GM21825 (cell line): ENCODE data around the gene CNGA3.

Source experiments
- ATAC-seq: cut with Tn5 transposase; IDR thresholded peaks from one replicate; pipeline ENCODE4 v1.9.1; 2021; ENCODE audit warnings: mild to moderate bottlenecking, moderate library complexity; ENCODE audit not compliant: unreplicated experiment

Gene CNGA3

DNA sequence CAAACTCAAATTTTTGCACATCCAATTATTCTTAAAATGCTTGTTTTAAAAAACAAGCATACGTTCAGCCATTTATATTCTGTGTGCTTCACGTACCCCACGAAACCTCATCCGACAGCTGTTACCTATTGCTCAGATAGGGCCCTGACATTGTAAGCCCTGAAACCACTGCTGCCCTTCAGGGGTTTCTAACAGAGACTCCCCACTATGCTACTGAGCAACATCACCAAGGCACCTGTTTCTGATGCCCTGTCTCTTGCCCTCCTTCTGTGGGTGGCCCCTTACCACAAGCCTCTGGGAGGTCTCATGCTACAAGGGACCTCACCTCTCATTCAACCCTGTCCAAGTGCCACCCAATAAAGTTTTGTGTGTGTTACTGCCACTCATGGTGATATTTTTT, 18.5 kb upstream of the CNGA3 start:
- ATAC-seq, result no peak

DNA sequence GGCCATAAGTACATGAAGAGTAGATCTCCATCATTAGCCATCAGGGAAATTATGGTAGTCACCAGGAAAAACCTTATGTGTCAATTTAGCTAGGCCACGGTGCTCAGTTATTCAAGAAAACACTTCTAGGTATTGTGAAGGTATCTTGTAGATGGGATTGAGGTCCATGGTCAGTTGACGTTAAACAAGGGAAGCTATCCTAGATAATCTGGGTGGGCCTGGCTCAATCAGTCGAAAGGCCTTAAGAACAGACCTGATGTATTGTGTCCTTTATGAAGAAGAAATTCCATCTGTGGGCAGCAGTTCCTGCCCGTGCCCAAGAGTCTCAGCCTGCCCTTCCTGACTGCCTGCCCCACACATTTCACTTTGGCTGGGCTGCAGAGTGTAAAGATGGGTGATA, 16.7 kb upstream of the CNGA3 start:
- no peak for ATAC-seq

DNA sequence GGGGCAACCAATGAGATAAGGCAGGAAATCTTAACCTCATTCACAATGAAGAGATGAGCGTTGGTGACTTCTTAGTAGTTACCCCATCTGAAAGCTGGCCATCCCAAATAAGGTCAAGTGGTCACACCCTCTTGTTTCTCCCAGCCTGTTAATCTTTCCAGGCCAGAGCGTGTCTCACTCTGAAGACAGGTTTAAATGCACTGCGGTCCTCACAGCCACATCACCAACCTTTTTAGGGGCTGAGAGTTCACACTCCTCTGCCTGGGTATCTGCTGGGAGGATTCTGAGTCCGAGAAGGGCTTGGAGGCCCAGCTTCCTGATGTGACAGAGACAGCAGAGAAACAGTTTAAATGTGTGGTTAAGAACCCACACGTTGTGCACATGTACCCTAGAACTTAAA, 13.3 kb upstream of the CNGA3 start:
- ATAC-seq, result no peak

DNA sequence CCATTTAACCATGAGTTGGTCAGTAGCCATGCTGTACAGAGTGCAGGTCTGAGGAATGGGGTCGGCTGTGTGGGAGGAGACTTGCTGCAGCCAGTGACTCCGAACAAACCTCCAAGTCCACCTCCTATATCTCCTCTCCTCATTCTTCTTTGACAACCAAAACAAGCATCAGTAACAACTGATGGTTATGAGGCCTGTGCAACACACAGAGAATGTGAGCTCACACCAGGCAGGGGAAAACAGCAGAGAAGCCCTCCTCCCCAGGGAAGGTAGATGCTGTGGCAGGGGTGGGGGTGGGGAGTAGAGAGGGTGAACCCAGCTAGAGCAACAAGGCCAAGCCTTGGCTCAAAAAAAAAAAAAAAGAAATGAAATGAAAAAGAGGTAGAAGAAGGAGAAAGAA, 12.3 kb upstream of the CNGA3 start:
- no peak for ATAC-seq

DNA sequence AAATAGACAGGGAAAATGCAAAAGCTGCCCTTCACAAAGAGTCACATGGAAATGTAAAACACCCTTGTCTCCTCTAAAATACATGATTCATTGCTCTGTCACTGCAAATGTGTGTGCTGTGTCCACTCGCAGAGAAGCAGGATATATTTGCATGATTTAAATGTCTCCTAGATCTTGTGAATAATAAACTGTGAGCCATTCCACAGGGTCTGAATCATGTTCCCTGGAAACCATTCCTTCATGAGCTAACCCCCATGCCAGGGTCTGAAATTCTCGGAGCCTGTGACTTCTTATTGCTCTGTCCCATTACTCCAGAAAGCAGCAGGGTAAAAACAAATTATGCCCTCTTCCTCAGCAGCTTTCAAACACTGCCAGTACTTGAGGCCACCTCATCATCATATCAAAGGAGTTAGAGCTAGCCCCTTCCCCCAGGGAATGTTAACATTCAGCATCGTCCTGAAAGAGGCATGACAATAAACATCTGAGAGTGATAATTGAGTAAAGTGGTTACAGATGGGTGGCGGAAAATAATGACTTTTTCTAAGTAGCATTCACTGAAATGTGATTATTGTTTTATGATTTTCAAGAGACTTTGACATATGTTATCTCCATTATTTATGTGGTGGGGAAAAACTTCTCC, 11.7 kb upstream of the CNGA3 start:
- no peak for ATAC-seq

DNA sequence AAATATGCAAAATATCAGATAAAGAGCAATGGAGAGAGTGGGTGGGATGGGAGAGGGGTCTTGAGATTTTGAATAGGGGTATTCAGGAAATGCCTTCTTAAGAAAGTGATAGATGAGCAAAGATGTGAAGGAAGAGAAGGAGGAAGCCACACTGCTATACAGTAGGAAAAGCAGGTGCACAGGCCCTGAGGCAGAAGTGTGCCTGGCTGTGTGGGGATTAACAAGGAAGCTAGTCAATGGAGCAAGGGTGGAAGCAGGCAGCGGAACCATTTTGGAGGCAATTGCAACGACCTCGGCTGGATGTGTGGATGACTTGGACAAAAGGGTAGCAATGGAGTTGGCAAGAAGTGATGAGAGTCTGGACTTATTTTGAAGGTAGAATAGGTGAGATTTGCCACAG, 11.0 kb upstream of the CNGA3 start:
- ATAC-seq, result no peak

DNA sequence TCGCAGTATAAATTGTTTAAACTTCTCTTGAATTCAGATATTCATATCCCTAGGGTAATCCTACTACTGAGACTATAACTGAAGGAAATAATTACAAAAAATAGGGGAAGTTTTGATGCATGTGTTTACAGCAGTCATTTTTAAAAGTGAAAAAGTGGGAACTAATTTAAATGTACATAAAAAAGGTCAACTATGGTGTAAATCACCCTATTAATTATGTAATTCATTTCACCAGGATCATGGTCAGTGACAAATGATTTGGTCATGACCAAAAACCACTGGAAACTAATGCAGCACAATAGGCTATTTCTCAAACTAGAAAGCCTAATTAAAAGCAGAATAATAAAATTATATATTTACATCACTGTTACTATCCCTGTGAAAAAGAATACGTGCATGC, 5.0 kb upstream of the CNGA3 start:
- no peak for ATAC-seq

DNA sequence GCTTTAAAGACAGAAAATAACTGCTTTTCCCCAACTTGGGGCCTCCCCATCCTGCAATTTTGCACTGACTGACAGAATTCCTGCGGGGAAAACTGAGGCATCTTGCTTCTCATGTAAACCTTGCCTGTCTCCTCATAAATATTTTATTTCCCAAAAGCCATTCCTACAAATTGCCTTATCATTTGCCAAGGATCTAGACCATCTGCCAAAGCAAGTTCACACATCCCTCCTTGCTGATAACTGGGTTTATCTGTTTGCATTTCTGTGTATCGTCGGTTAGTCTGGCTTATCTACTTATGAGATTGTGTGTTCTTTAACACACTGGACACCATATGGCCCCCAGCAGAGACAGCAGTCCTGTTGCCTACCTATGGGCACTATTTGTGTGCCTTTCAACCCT, 3.0 kb upstream of the CNGA3 start:
- ATAC-seq, result no peak

- ATAC-seq, result no peak
Measured at GRCh38 chr2:98347298-98348065, 1.2 kb downstream of the CNGA3 start.

GRCh38 chr2:98348066-98348561, 1.9 kb downstream of the CNGA3 start:
- no peak for ATAC-seq

DNA sequence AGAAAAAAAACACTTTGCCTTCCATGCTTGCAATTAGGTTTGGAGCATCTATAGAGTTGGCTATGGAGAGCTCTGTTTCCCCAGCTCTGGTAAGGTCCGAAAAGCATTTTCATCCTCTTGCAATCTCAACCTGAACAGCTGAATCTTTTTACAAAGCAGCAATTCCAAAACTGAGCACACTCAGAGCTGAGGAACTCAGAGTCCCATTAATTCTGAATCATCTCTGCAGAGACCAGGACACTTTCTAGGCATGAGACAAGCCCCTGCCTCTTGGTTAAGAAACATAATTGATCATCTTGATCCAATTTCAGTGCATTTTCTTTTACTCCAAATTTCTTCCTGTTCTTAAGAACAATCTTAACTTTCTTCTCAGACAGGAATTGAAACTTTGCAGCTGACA, 4.2 kb downstream of the CNGA3 start:
- ATAC-seq, result no peak

DNA sequence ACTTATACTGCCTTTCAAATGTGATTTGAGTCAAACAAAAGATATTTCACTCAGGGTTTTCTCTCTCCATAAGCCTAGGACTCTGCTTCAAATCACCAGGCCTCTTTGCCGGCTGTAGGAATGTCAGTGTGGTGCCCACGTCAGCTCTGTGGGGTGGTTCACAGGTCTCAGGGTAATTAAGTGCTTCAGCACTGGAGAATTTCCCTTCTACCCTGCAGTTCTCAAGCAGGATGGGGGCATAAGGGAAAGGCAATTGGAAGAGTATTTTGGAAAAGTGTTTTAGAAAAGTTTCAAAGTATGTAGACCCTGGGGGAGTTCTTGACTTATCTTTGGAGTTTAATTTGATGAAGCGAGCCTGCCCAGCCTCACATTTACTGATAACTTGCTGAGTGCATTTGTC, 9.6 kb downstream of the CNGA3 start:
- no peak for ATAC-seq

GRCh38 chr2:98356729-98357128, 10.5 kb downstream of the CNGA3 start:
- no peak for ATAC-seq

GRCh38 chr2:98357849-98358248, 11.6 kb downstream of the CNGA3 start:
- ATAC-seq, result no peak

GRCh38 chr2:98359986-98360385, 13.7 kb downstream of the CNGA3 start:
- no peak for ATAC-seq

DNA sequence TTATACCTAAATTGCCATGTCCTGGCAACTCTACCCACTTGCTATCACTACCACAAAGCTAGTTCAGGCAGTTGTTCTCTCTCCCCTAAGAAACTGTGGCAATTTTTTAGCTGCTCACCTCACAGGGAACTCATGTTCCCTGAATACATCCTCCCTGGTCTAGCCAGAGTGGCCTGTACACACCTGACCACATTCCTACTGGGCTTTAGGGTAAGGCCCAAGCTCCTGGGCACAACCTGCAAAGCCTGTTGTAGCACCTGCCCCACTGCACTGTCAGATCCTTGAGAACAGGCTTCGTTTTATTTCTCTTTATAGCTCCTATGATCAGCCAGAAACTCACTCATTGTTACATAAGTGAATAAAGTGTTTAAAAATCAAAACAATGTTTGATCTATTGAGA, 21.5 kb downstream of the CNGA3 start:
- ATAC-seq, result no peak

DNA sequence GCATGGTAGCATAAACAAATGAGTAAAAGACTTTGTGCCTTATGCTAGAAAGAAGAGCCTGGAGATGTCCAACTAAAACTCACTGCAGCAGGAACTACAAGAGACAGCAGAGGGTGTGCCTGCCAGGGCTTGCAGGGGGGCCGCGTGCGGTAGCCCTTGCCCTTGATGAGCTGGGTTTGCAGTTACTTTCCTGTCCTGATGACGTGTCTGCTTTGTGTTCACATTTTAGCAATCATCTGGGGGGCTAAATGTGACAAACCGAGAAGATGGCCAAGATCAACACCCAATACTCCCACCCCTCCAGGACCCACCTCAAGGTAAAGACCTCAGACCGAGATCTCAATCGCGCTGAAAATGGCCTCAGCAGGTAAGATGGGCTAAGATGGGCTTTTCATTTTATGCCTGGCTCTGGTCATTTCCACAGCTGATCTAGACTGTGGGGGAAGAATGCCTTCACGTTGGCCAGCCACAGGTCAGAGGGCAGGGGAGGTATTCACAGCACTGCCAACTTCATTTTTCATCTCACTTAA, 23.5 kb downstream of the CNGA3 start:
- no peak for ATAC-seq

DNA sequence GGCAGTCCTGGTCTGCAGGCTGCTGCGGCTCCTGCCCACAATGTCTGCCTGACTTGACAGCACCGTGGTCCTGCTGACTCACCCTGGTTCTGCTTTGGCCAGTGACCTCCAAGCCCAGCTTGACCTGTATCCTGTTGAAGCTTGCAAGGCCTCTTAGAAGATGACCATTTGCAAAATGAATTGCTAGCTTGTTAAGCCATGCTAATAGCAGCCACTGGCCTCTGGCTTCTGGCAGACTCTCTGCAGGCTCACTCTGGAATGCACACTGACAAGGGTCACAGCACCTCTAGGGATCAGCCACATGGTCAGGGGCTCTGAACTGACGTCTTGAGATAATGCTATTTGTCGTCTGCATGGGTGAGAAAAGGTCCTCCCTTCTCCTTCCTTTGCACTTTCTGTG, 25.9 kb downstream of the CNGA3 start:
- no peak for ATAC-seq

DNA sequence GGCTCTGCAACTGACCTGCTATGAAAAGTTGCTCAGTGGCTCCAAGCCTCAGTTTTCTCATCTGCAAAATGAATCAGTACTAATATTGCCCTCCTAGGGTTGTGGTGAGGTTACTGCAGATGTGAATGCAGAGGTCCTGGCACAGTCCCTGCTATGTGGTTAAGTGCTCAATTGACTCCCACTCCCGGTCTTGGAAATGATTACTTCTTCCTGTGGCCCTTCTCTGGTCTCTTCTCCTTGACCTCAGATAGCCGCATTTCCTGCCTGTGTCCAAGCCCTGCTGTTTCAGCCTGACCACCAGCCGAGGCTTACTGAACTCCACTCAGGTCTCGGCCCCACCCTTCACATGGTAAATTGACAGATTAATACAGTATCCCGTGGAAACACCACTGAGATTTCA, 26.3 kb downstream of the CNGA3 start:
- no peak for ATAC-seq

GRCh38 chr2:98374286-98374685, 28.0 kb downstream of the CNGA3 start:
- no peak for ATAC-seq

GRCh38 chr2:98374958-98375570, 28.8 kb downstream of the CNGA3 start:
- no peak for ATAC-seq
